Measurements from ENCODE around the gene PCDHA1.

The PCDHA1 gene

GRCh38 chr5:141042555-141042954 is 256.6 kb downstream of the PCDHA1 start:
- no peak for DNase-seq (ENCODE audit: low spot score)

- DNase-seq (ENCODE audit: low spot score) = no peak
These were observed 264.9 kb downstream of the PCDHA1 start, which contains the start of gene PCDHB1 for GRCh38 chr5:141050622-141051520. Gene PCDHB1 (plus strand): TSS chr5:141051374. CDS start chr5:141051471, 97 bp downstream.

GRCh38 chr5:141051521-141051866 is 265.6 kb downstream of the PCDHA1 start:
- no peak for DNase-seq (ENCODE audit: low spot score)

Data from HuH-7 (cell line).